Neural crest cell (in vitro differentiated cells): ENCODE results near the gene PRF1. TPM values are rescaled to one million over a fixed set of nuclear protein-coding genes. Genes with fewer than 3 reads are reported as not detected.

Experiments used
- DNase-seq: peaks from one replicate; pipeline ENCODE4 v3.0.0; 2021; ENCODE audit warnings: low read depth, mixed read lengths, low spot score
- H3K27ac Mint-ChIP-seq: one replicate; pipeline ENCODE4 v1.8.0; 2021; ENCODE audit warnings: mild to moderate bottlenecking, mixed read lengths; ENCODE audit not compliant: unreplicated experiment
- H3K27me3 Mint-ChIP-seq: 2 replicates; pipeline ENCODE4 v1.8.0; 2021; ENCODE audit warnings: low read depth, mild to moderate bottlenecking, mixed read lengths
- H3K36me3 Mint-ChIP-seq: 2 replicates; pipeline ENCODE4 v1.8.0; 2021; ENCODE audit warnings: low read depth, mild to moderate bottlenecking, mixed read lengths
- H3K4me1 Mint-ChIP-seq: 2 replicates; pipeline ENCODE4 v1.8.0; 2021; ENCODE audit warnings: mixed read lengths
- H3K4me3 Mint-ChIP-seq: one replicate; pipeline ENCODE4 v1.8.0; 2021; ENCODE audit warnings: mild to moderate bottlenecking, mixed read lengths
- H3K9me3 Mint-ChIP-seq: 2 replicates; pipeline ENCODE4 v1.8.0; 2021; ENCODE audit warnings: mixed read lengths
- total RNA-seq: library from RNA; stranded (reverse); gene quantifications from 2 replicates; pipeline ENCODE4 v1.2.1, GENCODE V29; 2021
- TF ChIP-seq, protein P1 (sequence below): fragments of 200-600 bp; sonication (generic); conservative IDR thresholded peaks from 2 replicates; pipeline ENCODE4 v1.5.0; 2021; ENCODE audit warnings: antibody characterized with exemption, mild to moderate bottlenecking

The PRF1 gene
- total RNA-seq, 1 donor from 2014 or later = not detected

DNA sequence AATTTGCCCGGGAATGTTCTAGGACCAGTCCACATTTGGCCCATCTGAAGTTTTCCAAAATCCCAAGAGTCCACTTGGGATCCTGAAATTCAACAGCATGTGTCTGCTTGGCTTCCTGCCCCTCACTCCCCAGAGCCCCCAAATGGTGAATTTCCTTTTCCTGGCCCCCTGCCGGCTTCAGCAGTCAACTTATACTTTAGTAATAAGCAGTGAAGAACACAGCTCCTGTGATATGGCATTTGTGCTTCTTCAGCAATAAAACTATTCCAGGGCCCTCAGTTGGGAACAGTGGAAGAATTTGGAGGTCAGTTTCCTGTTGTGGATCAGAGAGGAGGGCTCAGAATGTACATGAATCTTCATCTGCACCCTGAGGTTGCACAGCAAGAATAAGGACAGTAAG, 51.1 kb downstream of the PRF1 start:
- Mint-ChIP-seq H3K9me3 (no peaks in the 10 kb centered on the region), H3K27me3 (no peaks in the 10 kb centered on the region), H3K27ac (no peak overlapping the region), H3K4me1 (peaks cover 5% of the 10 kb centered on the region), H3K4me3 (no peak overlapping the region), H3K36me3 (no peaks in the 10 kb centered on the region)
- DNase-seq = no peak
- TF ChIP-seq, protein P1, sequence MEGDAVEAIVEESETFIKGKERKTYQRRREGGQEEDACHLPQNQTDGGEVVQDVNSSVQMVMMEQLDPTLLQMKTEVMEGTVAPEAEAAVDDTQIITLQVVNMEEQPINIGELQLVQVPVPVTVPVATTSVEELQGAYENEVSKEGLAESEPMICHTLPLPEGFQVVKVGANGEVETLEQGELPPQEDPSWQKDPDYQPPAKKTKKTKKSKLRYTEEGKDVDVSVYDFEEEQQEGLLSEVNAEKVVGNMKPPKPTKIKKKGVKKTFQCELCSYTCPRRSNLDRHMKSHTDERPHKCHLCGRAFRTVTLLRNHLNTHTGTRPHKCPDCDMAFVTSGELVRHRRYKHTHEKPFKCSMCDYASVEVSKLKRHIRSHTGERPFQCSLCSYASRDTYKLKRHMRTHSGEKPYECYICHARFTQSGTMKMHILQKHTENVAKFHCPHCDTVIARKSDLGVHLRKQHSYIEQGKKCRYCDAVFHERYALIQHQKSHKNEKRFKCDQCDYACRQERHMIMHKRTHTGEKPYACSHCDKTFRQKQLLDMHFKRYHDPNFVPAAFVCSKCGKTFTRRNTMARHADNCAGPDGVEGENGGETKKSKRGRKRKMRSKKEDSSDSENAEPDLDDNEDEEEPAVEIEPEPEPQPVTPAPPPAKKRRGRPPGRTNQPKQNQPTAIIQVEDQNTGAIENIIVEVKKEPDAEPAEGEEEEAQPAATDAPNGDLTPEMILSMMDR = no peak

DNA sequence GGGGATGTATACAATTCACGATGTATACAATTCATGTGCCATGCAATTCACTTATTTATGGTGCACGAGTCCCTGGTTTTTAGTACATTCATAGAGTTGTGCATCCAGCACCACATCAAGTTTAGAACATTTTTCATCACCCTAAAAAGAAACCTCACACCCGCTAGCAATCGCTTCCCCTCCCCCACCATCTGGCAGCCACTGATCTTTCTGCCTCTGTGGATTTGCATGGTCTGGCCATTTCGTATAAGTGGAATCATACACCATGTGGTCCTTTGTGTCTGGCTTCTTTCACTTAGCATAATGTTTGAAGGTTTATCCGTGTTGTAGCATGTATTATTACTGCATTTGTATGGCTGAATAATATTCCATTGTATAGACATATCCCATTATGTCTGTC, 52.1 kb downstream of the PRF1 start:
- no peak for DNase-seq
- Mint-ChIP-seq H3K27ac (no peak overlapping the region), H3K4me3 (no peak overlapping the region), H3K27me3 (no peaks in the 10 kb centered on the region), H3K4me1 (peaks cover 5% of the 10 kb centered on the region), H3K9me3 (no peaks in the 10 kb centered on the region), H3K36me3 (no peaks in the 10 kb centered on the region)
- TF ChIP-seq, protein P1 = no peak

DNA sequence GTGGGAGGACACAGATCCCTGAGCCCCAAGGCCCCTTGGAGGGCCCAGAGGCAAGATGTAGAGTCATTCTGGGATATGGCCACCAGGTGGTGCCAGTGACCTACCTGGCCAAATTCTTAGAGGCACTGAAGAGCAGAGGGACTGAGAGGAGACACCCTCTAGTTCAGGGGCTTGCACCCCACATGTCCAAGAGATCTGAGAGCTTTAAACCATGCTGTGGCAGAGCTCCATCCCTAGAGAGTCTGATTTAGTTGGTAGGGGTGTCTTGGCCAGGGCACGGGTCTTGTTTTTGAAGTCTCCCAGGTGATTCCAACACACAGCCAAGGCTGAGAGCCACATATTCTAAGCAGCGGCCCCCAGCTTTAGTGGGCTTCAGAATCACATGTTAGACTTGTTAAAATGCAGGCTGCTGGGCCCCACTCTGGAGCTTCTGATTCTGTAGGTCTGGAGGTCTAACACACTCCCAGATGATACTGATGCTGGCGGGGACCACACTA, 52.5 kb downstream of the PRF1 start:
- H3K9me3 Mint-ChIP-seq = no peaks in the 10 kb centered on the region
- H3K27me3 Mint-ChIP-seq = no peaks in the 10 kb centered on the region
- H3K4me1 Mint-ChIP-seq = peaks cover 5% of the 10 kb centered on the region
- no peak overlapping the region for H3K4me3 Mint-ChIP-seq
- no peaks in the 10 kb centered on the region for H3K36me3 Mint-ChIP-seq
- DNase-seq = peak; percentile 71
- no peak overlapping the region for H3K27ac Mint-ChIP-seq
- TF ChIP-seq, protein P1 = peak; percentile 91

DNA sequence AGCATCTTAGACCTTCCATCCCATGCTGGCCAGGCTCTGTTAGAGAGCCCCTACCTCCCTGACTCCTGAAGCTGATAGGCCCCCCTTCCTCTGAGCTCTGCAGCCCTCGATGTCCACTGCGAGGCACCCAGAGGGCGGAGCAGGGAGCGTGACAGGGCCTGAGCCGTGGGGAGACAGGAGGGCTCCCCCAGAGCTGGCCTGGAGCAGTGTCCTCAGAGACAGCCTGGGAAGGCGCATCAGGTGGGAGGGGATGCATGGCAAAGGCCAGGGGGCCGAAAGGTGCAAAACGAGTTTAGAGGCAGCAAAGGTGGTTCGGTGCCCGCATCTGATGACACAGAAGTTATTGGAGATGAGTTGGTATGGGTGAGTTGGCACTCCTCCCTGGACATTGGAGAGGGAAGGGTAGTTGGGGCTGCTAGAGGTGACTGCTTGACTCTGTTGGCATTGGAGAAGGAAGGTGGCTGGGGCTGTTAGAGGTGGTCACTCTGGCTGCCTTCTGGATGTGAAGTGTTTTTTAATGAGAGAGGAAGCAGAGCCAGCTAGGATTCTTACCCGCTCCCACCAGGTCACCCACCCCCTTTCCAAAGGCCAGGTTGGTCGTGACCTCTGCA, 53.1 kb downstream of the PRF1 start:
- H3K4me3 Mint-ChIP-seq = no peak overlapping the region
- H3K4me1 Mint-ChIP-seq = peaks cover 5% of the 10 kb centered on the region
- TF ChIP-seq, protein P1 = no peak
- H3K27me3 Mint-ChIP-seq = no peaks in the 10 kb centered on the region
- no peak overlapping the region for H3K27ac Mint-ChIP-seq
- no peak for DNase-seq
- no peaks in the 10 kb centered on the region for H3K9me3 Mint-ChIP-seq
- no peaks in the 10 kb centered on the region for H3K36me3 Mint-ChIP-seq

Other genes starting within 250 kb of the PRF1 start
- 24.9 and 25.8 TPM in 2 replicates for gene LRRC20, start 220.1 kb downstream of the PRF1 start, total RNA-seq
- 155 and 163 TPM in 2 replicates for gene EIF4EBP2, start 198.6 kb downstream of the PRF1 start, total RNA-seq
- not detected in 2 replicates for gene NODAL, start 161.1 kb downstream of the PRF1 start, total RNA-seq
- gene PALD1, start 124.0 kb downstream of the PRF1 start, total RNA-seq = 14.1 and 14.3 TPM in 2 replicates
- 0.19 and 0.30 TPM in 2 replicates for gene ADAMTS14, start 69.8 kb upstream of the PRF1 start, total RNA-seq
- gene TBATA, start 182.6 kb upstream of the PRF1 start, total RNA-seq = not detected in 2 replicates
- 48.0 and 58.2 TPM in 2 replicates for gene SGPL1, start 213.2 kb upstream of the PRF1 start, total RNA-seq